ENCODE measurements around the gene FBXO7.

DNA sequence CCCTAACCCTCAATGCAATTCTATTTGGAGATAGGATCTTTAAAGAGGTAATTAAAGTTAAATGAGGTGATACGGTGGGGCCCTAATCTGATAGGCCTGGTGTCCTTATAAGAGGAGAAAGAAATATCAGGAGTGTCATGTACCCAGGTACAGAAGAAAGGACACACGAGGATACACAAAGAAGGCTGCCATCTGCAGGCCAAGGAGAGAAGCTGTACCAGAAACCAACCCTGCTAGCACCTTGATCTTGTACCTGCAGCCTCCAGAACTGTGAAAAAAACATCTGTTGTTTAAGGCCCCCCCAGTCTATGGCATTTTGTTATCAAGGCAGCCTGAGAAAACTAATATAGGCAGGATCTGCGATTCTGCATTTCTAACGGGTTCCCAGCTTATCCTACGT lies 44.2 kb downstream of the FBXO7 start:
- TF ChIP-seq, protein P1, sequence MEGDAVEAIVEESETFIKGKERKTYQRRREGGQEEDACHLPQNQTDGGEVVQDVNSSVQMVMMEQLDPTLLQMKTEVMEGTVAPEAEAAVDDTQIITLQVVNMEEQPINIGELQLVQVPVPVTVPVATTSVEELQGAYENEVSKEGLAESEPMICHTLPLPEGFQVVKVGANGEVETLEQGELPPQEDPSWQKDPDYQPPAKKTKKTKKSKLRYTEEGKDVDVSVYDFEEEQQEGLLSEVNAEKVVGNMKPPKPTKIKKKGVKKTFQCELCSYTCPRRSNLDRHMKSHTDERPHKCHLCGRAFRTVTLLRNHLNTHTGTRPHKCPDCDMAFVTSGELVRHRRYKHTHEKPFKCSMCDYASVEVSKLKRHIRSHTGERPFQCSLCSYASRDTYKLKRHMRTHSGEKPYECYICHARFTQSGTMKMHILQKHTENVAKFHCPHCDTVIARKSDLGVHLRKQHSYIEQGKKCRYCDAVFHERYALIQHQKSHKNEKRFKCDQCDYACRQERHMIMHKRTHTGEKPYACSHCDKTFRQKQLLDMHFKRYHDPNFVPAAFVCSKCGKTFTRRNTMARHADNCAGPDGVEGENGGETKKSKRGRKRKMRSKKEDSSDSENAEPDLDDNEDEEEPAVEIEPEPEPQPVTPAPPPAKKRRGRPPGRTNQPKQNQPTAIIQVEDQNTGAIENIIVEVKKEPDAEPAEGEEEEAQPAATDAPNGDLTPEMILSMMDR (IDR thresholded peaks at IDR 0.05), result no peak
- TF ChIP-seq POLR2A (IDR thresholded peaks at IDR 0.05), result no peak
